GM12892 (cell line): ENCODE measurements around the gene BABAM2.
A peak's percentile ranks its signal among the peaks of the same experiment; 100 is the strongest.

Experiments
- DNase-seq: peaks from one replicate; pipeline ENCODE4 v3.0.0; 2011; ENCODE audit not compliant: insufficient read length
- FAIRE-seq: peaks from 2 replicates; lab custom pipeline; 2011; peaks lifted over from hg19 to GRCh38; lab: Jason Lieb, UNC
- POLR2A ChIP-seq: IDR thresholded peaks from 2 replicates; pipeline ENCODE4 v1.6.1; 2011; ENCODE audit warnings: low read depth, low read length, control low read depth
- POLR2AphosphoS5 ChIP-seq: IDR thresholded peaks from 2 replicates; pipeline ENCODE4 v1.6.1; 2011; ENCODE audit warnings: low read depth, low read length, control low read depth
- TAF1 ChIP-seq: IDR thresholded peaks from 2 replicates; pipeline ENCODE4 v1.6.1; 2011; ENCODE audit warnings: low read depth, mild to moderate bottlenecking, control low read depth, low read length, borderline replicate concordance

BABAM2 gene

GRCh38 chr2:28355521-28356094 lies 465.1 kb downstream of the BABAM2 start:
- TF ChIP-seq POLR2A: no peak
- no peak for TF ChIP-seq TAF1
- TF ChIP-seq POLR2AphosphoS5: no peak
- FAIRE-seq (no peak), DNase-seq (no peak)

- no peak for DNase-seq
- no peak for TF ChIP-seq TAF1
- no peak for TF ChIP-seq POLR2AphosphoS5
- no peak for TF ChIP-seq POLR2A
- FAIRE-seq: no peak
Measured at GRCh38 chr2:28356095-28356911, 465.8 kb downstream of the BABAM2 start.

- DNase-seq (no peak), FAIRE-seq (no peak)
- TF ChIP-seq POLR2AphosphoS5 (no peak), TAF1 (no peak), POLR2A (no peak)
Measured at GRCh38 chr2:28357055-28357454, 466.5 kb downstream of the BABAM2 start.

- TF ChIP-seq POLR2AphosphoS5 (no peak), POLR2A (no peak), TAF1 (no peak)
- DNase-seq: no peak
- FAIRE-seq: no peak
Measured at GRCh38 chr2:28357948-28358667, 467.6 kb downstream of the BABAM2 start.

- no peak for DNase-seq
- no peak for TF ChIP-seq POLR2AphosphoS5
- no peak for TF ChIP-seq POLR2A
- no peak for TF ChIP-seq TAF1
- FAIRE-seq: no peak
Measured at GRCh38 chr2:28358668-28359201, 468.2 kb downstream of the BABAM2 start.

GRCh38 chr2:28359222-28360057 lies 468.9 kb downstream of the BABAM2 start:
- DNase-seq (peak; percentile 56), FAIRE-seq (peak; percentile 88)
- TF ChIP-seq POLR2A (no peak), TAF1 (no peak), POLR2AphosphoS5 (no peak)

- DNase-seq (no peak), FAIRE-seq (peak; percentile 17)
- no peak for TF ChIP-seq TAF1
- TF ChIP-seq POLR2A: no peak
- no peak for TF ChIP-seq POLR2AphosphoS5
Measured at GRCh38 chr2:28360058-28360717, 469.7 kb downstream of the BABAM2 start.

- no peak for FAIRE-seq
- no peak for DNase-seq
- TF ChIP-seq POLR2A (no peak), POLR2AphosphoS5 (no peak), TAF1 (no peak)
Measured at GRCh38 chr2:28360718-28361293, 470.3 kb downstream of the BABAM2 start.

GRCh38 chr2:28361991-28362710 lies 471.6 kb downstream of the BABAM2 start:
- FAIRE-seq (no peak), DNase-seq (no peak)
- TF ChIP-seq POLR2A (no peak), POLR2AphosphoS5 (no peak), TAF1 (no peak)
